Medulla oblongata (tissue), 1 donor: ENCODE results near the gene PRAC2.
A peak's percentile ranks its signal among the peaks of the same experiment; 100 is the strongest.

Source experiments
- DNase-seq: peaks from one replicate; pipeline ENCODE4 v3.0.0-alpha.2; 2015; ENCODE audit errors: extremely low spot score

PRAC2 gene

GRCh38 chr17:48754500-48755261, 31.7 kb downstream of the PRAC2 start:
- DNase-seq, result no peak

DNA sequence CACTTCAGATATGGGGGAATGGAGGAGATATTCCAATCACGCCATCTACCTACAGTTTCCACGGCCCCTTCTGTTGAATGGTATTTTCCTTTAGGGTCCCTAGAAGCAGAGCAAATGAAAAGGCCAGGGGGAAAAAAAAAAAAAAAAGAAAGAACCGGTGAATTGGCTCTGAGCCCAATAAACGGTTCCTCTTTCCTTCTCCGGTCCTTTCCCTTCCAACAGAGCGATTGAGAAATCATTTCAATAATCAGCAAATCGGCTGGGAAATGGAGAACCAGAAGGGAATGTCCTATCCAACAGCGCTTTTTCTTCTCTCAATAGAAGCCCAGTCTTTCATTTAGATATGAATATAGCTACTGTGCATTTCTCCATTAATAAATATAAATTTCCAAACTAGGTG, 32.4 kb downstream of the PRAC2 start:
- peak; percentile 21 for DNase-seq

DNA sequence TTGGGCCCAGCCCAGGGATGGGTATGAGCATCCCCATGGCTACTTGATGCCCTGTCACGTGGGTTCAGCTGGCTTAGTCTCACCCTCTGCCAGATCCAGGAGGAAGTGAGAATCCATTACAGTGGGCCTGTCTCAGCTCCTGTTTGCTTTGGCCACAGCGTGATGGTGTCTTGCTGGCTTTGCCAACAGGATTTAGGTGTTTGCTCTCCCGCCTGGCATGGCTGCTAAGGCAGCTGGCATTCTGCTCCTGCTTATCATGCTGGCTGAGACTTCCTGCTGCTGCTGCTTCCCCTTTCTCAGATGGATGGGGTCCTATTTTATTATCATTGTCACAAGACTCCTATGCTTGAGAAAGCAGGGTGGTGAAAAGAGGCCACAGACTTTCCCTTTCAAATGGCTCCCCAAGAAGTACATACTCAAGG, 33.9 kb downstream of the PRAC2 start:
- DNase-seq, result peak; percentile 40

DNA sequence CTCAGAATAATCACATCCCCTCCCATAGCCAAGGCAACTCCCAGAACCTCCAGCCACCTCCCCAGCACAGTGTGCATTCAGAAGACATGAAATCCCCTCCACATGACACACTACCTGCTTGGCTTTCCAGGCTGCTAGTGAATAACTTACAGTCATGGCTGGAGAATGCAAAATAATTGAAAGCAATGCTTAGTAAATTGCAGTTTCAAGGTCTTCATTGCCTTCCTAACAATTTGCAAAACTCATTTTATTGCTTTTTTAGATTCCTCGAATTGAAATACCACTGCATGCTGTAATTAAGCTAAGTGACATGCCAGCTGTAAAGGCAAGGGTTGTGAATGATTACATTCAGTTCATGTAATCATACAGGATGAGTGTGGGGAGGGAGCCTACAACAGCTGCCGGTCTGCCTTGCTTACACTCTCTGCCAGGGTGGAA, 34.6 kb downstream of the PRAC2 start:
- no peak for DNase-seq

GRCh38 chr17:48759288-48759687, 36.3 kb downstream of the PRAC2 start:
- no peak for DNase-seq

DNA sequence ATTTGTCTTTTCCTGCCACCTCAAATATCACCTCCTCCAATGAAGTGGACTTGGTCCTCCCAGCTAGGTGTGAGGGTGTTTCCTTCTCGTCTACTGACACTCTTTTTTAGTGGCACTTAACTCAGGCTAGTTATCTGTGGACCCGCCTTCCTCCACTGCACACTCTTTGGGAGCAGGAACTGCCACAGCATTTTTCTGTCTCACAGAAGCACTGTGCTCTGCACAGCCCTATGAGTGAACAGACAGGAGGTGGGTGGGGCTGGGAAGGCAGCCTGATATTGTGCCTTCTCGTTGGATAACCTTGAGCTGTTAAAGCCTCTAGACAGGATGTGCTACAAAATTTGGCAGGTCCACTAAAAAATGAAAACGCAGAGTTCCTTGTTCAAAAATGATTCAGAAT, 37.4 kb downstream of the PRAC2 start:
- DNase-seq, result no peak

DNA sequence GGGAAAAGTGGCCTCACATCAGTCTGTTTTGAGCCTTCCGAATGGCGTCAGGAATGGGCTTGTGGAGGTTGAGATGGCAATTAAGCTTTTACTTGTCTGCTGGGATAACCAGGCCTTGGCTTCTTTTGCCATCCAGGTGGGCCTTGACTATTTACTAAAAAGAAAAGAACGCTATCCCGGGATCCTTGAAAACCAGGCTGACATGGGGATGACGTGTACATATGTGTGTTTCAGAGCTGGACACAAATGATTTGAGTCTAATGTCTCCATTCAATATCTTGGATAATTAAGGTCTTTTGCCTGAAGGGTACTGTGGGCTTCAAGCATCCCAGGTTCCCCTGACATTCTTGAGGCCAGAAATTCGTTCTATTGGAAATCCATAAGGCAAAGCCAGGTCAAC, 38.1 kb downstream of the PRAC2 start:
- no peak for DNase-seq

DNA sequence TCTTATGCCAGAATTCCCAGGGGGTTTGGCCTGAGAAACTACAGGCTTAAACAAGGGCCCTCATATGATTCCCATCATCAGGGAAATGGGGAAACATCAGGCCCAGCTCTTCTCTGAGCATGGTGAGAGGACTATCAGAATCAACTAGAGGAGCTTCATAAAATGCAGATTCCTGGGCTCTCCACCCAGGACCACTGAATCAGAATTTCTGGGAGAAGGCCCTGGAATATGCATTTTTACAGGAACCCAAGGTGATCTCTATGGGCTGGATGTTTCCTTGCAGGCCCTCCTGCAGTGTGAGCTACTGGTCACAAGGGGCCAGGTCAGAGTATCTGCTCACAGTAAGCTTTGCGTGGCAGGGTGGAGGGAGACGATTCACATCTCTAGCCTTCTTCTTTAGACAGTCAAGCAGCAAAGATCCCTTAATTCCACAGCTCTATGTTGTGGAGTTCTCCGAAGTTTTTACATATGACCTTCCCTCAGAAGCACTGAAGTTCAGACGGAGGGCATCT, 44.3 kb downstream of the PRAC2 start:
- no peak for DNase-seq

DNA sequence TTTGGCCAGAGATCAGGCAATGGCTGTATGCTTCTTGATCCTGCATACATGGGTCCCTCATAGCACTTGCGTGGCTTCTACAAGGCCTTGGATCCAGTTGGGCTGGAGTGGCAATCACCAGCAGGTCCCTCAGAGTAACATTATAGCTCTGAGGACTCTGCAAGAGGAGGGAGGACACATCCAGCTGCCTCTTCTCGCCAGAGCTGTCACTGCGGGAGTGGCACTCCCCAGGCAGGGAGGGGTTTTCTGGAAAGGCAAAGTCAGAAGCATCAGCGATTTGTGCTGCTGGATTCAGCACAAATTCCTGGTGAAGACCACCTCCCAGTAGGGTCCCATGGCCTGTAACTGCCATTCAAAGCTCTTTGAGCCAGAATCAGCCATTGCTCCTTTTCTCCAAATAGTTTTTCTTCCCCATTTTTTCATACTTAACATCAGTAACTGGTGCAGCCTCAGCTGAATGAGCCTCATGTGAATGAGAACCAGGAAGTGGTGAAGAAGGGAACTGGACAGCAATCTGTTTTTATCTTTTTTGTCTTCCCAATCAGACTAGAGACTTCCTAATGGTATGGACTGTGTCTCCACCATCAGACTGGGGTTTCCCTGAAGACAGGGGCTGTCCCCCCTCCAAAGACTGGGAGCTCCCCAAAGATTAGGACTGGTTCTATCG, 46.2 kb downstream of the PRAC2 start:
- DNase-seq, result peak; percentile 45

DNA sequence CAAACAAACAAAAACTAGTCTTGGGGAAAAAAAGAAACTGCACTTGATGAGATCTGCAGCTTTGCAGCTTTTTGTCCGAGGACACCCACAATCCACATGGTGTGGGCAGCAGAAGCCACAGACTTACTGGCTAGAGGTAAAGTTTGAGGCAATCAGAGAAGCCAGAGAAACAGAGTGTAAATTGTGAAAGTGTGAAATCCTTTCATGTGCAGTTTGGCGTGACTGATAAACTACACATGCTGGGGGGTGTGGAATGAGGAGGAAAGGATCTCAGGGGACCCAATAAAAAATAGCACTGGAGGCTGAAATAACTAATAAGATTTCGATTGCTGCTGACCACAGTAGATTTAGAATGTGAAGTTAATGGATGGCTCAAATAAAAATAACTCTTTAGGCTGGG, 48.0 kb downstream of the PRAC2 start:
- DNase-seq, result no peak

GRCh38 chr17:48773245-48773644, 50.3 kb downstream of the PRAC2 start:
- DNase-seq, result no peak
